ENCODE data around the gene MED9. TPM values are rescaled to one million over a fixed set of nuclear protein-coding genes. Genes with fewer than 3 reads are reported as not detected.

Gene MED9
- total and polyA plus RNA-seq, 7 donors: 9.7 to 17.9 (median 15.3) TPM

DNA sequence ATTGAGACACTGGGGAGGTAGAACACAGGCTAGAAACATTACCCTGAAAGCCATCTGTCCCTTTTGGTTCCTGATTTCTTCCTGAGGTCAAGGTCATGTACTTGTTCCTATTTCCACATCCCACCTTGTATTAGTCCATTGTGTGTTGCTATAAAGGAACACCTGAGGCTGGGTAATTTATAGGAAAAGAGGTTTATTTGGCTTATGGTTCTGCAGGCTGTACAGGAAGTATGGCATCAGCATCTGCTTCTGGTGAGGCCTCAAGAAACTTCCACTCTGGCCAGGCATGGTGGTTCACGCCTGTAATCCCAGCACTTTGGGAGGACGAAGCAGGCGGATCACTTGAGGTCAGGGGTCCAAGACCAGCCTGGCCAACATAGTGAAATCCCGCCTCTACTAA is 7.4 kb upstream of the MED9 start:
- no peaks in the 10 kb centered on the region for H3K4me1 ChIP-seq
- DNase-seq: no peak
- intact Hi-C loops (cut with DNase I): no loop called here
- no peaks in the 10 kb centered on the region for H3K36me3 ChIP-seq
- H3K27me3 ChIP-seq: peaks cover 0 to 20% (median 11%) of the 10 kb centered on the region in 3 donors
- no peak overlapping the region for H3K27ac ChIP-seq
- H3K9me3 ChIP-seq: no peaks in the 10 kb centered on the region
- no peak overlapping the region for H3K4me3 ChIP-seq
- TF ChIP-seq EP300 (IDR thresholded peaks at IDR 0.05) (no peak), POLR2A (IDR thresholded peaks at IDR 0.05) (no peak), POLR2AphosphoS5 (IDR thresholded peaks at IDR 0.05) (no peak)
- TF ChIP-seq, protein P1, sequence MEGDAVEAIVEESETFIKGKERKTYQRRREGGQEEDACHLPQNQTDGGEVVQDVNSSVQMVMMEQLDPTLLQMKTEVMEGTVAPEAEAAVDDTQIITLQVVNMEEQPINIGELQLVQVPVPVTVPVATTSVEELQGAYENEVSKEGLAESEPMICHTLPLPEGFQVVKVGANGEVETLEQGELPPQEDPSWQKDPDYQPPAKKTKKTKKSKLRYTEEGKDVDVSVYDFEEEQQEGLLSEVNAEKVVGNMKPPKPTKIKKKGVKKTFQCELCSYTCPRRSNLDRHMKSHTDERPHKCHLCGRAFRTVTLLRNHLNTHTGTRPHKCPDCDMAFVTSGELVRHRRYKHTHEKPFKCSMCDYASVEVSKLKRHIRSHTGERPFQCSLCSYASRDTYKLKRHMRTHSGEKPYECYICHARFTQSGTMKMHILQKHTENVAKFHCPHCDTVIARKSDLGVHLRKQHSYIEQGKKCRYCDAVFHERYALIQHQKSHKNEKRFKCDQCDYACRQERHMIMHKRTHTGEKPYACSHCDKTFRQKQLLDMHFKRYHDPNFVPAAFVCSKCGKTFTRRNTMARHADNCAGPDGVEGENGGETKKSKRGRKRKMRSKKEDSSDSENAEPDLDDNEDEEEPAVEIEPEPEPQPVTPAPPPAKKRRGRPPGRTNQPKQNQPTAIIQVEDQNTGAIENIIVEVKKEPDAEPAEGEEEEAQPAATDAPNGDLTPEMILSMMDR (IDR thresholded peaks at IDR 0.05): no peak
- 96% methylated on average over 4 of the region's 4 CpGs for WGBS, 2 donors

GRCh38 chr17:17469996-17470395 is 6.8 kb upstream of the MED9 start:
- Histone ChIP-seq H3K27me3 (peaks cover 0 to 19% (median 11%) of the 10 kb centered on the region in 3 donors), H3K36me3 (no peaks in the 10 kb centered on the region), H3K4me1 (no peaks in the 10 kb centered on the region), H3K27ac (no peak overlapping the region), H3K9me3 (no peaks in the 10 kb centered on the region), H3K4me3 (no peak overlapping the region)
- DNase-seq: no peak
- 95% methylated on average over 3 of the region's 3 CpGs for WGBS, 2 donors
- intact Hi-C loops (cut with DNase I): no loop called here
- TF ChIP-seq POLR2A (IDR thresholded peaks at IDR 0.05) (no peak), EP300 (IDR thresholded peaks at IDR 0.05) (no peak)
- TF ChIP-seq, protein P1 (IDR thresholded peaks at IDR 0.05): no peak

DNA sequence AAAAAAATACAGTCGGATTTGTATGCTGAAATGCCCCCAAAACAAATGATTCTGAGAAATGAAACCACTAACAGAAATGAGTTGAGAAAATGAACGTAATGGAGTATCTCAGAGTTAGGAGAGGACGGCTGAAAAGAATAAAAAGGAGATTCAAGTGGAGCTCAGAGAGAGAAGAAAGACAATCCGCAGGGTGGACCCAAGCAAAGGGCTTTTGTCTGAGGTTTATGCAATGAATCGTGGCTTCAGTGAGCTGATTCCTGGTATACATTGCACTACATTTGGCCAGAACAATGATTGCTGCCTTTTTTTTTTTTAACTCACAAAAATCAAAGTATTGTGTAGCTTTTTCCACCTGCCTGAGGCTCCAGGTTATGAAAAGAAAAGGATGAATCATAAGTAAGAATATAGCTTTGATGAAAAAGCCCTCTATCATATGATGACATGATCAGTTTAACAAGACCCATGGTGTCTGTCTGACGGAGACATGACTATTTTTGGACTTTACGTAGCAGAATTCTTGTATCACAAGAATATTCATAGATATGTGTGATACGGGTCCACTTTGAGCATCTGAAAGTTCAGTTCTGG is 4.4 kb upstream of the MED9 start:
- TF ChIP-seq POLR2A (IDR thresholded peaks at IDR 0.05) (no peak), POLR2AphosphoS5 (IDR thresholded peaks at IDR 0.05) (no peak), EP300 (IDR thresholded peaks at IDR 0.05) (no peak)
- TF ChIP-seq, protein P1 (IDR thresholded peaks at IDR 0.05): no peak
- H3K36me3 ChIP-seq: no peaks in the 10 kb centered on the region
- no peak overlapping the region for H3K27ac ChIP-seq
- intact Hi-C loops (cut with DNase I): no loop called here
- H3K4me3 ChIP-seq: no peak overlapping the region
- DNase-seq: no peak
- 66 to 72% methylated on average over 8 of the region's 8 CpGs for WGBS, 2 donors
- peaks cover 0 to 19% (median 11%) of the 10 kb centered on the region in 3 donors for H3K27me3 ChIP-seq
- H3K4me1 ChIP-seq: peaks cover 0 to 8% (median under 1%) of the 10 kb centered on the region in 4 donors
- H3K9me3 ChIP-seq: no peaks in the 10 kb centered on the region

GRCh38 chr17:17474341-17474740 is 2.5 kb upstream of the MED9 start:
- Histone ChIP-seq H3K9me3 (no peaks in the 10 kb centered on the region), H3K36me3 (no peaks in the 10 kb centered on the region), H3K27ac (no peak overlapping the region), H3K4me3 (no peak overlapping the region), H3K4me1 (peaks cover 0 to 28% (median 20%) of the 10 kb centered on the region in 4 donors), H3K27me3 (peaks cover 0 to 19% (median 9%) of the 10 kb centered on the region in 3 donors)
- WGBS, 2 donors: 78 to 88% methylated on average over 7 of the region's 7 CpGs
- TF ChIP-seq POLR2A (IDR thresholded peaks at IDR 0.05): no peak
- TF ChIP-seq POLR2AphosphoS5 (IDR thresholded peaks at IDR 0.05): no peak
- no peak for TF ChIP-seq EP300 (IDR thresholded peaks at IDR 0.05)
- intact Hi-C loops (cut with DNase I): no loop called here
- DNase-seq: no peak

DNA sequence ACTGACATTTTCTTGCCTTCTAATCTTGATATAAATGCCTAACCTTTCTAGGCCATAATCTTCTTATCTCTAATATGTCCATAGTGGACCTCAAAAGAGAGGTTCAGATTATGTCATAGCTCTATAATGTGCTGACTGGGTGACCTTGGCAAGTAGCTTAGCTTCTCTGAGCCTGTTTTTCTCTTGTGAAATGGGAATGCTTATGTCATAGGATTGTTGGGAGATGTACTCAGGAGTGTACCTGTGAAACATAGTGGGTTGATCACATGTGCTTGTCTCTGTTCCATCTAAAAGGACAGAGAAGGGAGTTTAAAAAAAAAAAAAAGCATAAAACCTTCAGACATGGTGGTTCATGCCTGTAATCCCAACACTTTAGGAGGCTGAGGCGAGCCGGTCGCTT is 2.4 kb downstream of the MED9 start:
- intact Hi-C loops (cut with DNase I): loop anchor here (5.0 kb wide), 1 partner anchor 113 kb away; the partner anchor contains the start of gene PEMT
- no peak for DNase-seq
- peaks cover 0 to 50% (median 28%) of the 10 kb centered on the region in 4 donors for H3K4me1 ChIP-seq
- WGBS, 2 donors: 96 to 99% methylated on average over 3 of the region's 3 CpGs
- TF ChIP-seq POLR2A (IDR thresholded peaks at IDR 0.05) (no peak), POLR2AphosphoS5 (IDR thresholded peaks at IDR 0.05) (no peak), EP300 (IDR thresholded peaks at IDR 0.05) (no peak)
- TF ChIP-seq, protein P1 (IDR thresholded peaks at IDR 0.05): no peak
- no peak overlapping the region for H3K4me3 ChIP-seq
- no peaks in the 10 kb centered on the region for H3K27me3 ChIP-seq
- H3K9me3 ChIP-seq: no peaks in the 10 kb centered on the region
- peaks cover 0 to 15% (median 0%) of the 10 kb centered on the region in 4 donors for H3K36me3 ChIP-seq
- H3K27ac ChIP-seq: no peak overlapping the region
